Colonic mucosa (tissue), 4 donors: ENCODE data around the gene C12orf56. TPM values are rescaled to one million over a fixed set of nuclear protein-coding genes. Genes with fewer than 3 reads are reported as not detected.

Experiments
- DNase-seq: peaks from one replicate; pipeline ENCODE4 v3.0.0-alpha.2; 2020
- H3K27ac ChIP-seq: fragments of 200-600 bp; one replicate; pipeline ENCODE4 v1.8.0; 2021
- H3K27me3 ChIP-seq: fragments of 200-600 bp; one replicate; pipeline ENCODE4 v1.8.0; 2021
- H3K36me3 ChIP-seq: fragments of 200-600 bp; one replicate; pipeline ENCODE4 v1.8.0; 2021
- H3K4me1 ChIP-seq: fragments of 200-600 bp; one replicate; pipeline ENCODE4 v1.8.0; 2021; ENCODE audit warnings: mild to moderate bottlenecking
- H3K4me3 ChIP-seq: fragments of 200-600 bp; one replicate; pipeline ENCODE4 v1.8.0; 2021
- H3K9ac ChIP-seq, 2 donors: one replicate each; pipeline ENCODE4 v1.7.0; 2013; ENCODE audit warnings: control low read depth in 2 of 2, low read depth in 2 of 2, low read length in 2 of 2
- H3K9me3 ChIP-seq: fragments of 200-600 bp; one replicate; pipeline ENCODE4 v1.8.0; 2021
- intact Hi-C: fragments of 100-400 bp; cut with DNase I; formaldehyde crosslinking; loops from one replicate; pipeline ENCODE4 v1.14.1; 2022
- total RNA-seq, 2 donors: library from RNA; stranded (reverse); fragmentation: NEBNext Ultra II Directional in 1 of 2; extraction: Animal tissue kit (Norgen Biotek cat#: 25700) in 1 of 2; gene quantifications; one replicate each; pipeline ENCODE4 v1.2.1, GENCODE V29; 2021
- TF ChIP-seq, protein P1 (sequence below): fragments of 200-600 bp; IDR thresholded peaks from one replicate; pipeline ENCODE4 v1.8.0; 2022; ENCODE audit warnings: antibody characterized with exemption, mild to moderate bottlenecking
- donor health status: healthy.
- donor health status: DM: no; HTN: no; CAD: no.
- donor health status: DM: no; HTN: no; CAD: no.

Gene C12orf56
- total RNA-seq, 2 donors from 2014 or later: 0.74 to 0.77 TPM

DNA sequence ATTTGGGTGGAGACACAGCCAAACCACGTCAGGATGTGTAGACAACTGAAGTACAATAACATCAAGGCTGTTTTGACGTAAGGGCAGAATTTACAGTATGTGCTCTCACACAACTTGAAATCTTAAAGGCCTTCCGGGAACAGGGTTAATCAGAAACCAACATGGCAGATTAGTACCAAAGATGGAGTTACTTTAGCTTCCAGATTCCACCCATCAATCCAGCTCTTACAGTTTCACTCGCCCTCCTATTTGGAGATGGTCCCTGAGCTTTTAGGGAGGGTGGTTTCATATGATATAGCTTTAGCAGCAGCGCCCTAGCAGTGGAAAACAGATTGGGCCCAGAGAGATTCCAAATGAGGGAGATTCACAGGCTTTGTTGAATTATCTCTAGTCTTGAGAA lies 11.6 kb upstream of the C12orf56 start:
- H3K36me3 ChIP-seq: no peaks in the 10 kb centered on the region
- DNase-seq: no peak
- H3K27me3 ChIP-seq: no peaks in the 10 kb centered on the region
- H3K4me1 ChIP-seq: peaks cover 4% of the 10 kb centered on the region
- no peak overlapping the region for H3K27ac ChIP-seq
- H3K9ac ChIP-seq: no peak overlapping the region
- intact Hi-C loops: no loop called here
- H3K9me3 ChIP-seq: no peaks in the 10 kb centered on the region
- no peak overlapping the region for H3K4me3 ChIP-seq
- TF ChIP-seq, protein P1, sequence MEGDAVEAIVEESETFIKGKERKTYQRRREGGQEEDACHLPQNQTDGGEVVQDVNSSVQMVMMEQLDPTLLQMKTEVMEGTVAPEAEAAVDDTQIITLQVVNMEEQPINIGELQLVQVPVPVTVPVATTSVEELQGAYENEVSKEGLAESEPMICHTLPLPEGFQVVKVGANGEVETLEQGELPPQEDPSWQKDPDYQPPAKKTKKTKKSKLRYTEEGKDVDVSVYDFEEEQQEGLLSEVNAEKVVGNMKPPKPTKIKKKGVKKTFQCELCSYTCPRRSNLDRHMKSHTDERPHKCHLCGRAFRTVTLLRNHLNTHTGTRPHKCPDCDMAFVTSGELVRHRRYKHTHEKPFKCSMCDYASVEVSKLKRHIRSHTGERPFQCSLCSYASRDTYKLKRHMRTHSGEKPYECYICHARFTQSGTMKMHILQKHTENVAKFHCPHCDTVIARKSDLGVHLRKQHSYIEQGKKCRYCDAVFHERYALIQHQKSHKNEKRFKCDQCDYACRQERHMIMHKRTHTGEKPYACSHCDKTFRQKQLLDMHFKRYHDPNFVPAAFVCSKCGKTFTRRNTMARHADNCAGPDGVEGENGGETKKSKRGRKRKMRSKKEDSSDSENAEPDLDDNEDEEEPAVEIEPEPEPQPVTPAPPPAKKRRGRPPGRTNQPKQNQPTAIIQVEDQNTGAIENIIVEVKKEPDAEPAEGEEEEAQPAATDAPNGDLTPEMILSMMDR: no peak

DNA sequence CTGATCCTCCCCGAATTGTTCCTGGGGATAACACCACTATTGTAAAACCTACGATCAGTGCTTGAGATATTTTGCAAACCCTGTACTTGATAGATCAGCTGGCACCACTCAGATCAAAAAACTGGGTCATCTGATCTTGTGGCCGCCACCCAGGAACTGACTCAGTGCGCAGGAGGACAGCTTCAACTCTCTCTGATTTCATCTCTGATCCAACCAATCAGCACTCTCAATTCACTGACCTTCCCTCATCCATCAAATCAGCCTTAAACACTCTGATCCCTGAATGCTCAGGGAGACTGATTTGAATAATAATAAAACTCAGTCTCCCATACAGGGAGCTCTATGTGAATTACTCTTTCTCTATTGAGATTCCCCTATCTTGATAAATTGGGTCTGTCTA lies 9.5 kb upstream of the C12orf56 start:
- no peaks in the 10 kb centered on the region for H3K9me3 ChIP-seq
- no peaks in the 10 kb centered on the region for H3K36me3 ChIP-seq
- no peak overlapping the region for H3K4me3 ChIP-seq
- intact Hi-C loops: no loop called here
- H3K27me3 ChIP-seq: no peaks in the 10 kb centered on the region
- TF ChIP-seq, protein P1: no peak
- H3K9ac ChIP-seq: no peak overlapping the region
- H3K27ac ChIP-seq: no peak overlapping the region
- DNase-seq: no peak
- H3K4me1 ChIP-seq: no peaks in the 10 kb centered on the region

DNA sequence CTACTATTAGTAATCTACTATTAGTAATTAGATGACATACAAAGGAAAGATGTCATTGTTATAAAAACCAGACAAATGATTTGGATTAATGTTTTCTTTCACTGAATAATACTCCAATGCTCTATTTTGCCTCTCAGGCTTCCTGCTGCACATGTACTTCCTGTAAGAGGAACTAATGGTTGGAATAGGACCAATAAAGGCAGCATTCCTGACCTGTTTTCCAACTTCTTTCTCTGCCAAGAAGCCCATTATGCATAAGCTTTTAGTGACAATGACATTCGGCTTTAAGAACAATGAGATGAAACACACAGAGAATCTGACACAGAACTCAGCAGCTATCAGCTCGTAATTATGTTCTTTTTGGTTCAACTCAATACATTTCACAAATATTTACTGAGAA lies 5.2 kb upstream of the C12orf56 start:
- Histone ChIP-seq H3K27me3 (peaks cover under 1% of the 10 kb centered on the region), H3K4me3 (no peak overlapping the region), H3K27ac (no peak overlapping the region), H3K36me3 (no peaks in the 10 kb centered on the region), H3K4me1 (no peaks in the 10 kb centered on the region), H3K9me3 (no peaks in the 10 kb centered on the region), H3K9ac (no peak overlapping the region)
- TF ChIP-seq, protein P1: no peak
- DNase-seq: no peak
- intact Hi-C loops: no loop called here

DNA sequence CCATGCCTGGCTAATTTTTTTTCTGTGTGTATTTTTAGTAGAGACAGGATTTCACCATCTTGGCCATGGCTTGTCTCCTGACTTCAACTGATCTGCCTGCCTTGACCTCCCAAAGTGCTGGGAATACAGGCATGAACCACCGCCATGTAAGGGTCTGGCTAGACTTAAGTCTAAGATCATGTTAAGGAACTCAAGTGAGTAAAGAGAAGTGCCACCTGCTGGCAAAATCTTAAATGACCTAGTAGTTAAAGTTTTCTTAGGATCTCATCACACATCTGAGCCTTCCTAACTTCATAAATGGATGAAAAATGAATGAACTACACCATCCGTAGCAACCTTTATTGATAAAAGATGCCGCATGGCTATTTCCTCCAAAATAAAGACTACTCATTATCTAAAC lies 1.7 kb upstream of the C12orf56 start:
- Histone ChIP-seq H3K36me3 (no peaks in the 10 kb centered on the region), H3K4me3 (no peak overlapping the region), H3K4me1 (no peaks in the 10 kb centered on the region), H3K27ac (no peak overlapping the region), H3K9ac (no peak overlapping the region), H3K27me3 (peaks cover 12% of the 10 kb centered on the region), H3K9me3 (no peaks in the 10 kb centered on the region)
- intact Hi-C loops: no loop called here
- DNase-seq: no peak
- TF ChIP-seq, protein P1: no peak

DNA sequence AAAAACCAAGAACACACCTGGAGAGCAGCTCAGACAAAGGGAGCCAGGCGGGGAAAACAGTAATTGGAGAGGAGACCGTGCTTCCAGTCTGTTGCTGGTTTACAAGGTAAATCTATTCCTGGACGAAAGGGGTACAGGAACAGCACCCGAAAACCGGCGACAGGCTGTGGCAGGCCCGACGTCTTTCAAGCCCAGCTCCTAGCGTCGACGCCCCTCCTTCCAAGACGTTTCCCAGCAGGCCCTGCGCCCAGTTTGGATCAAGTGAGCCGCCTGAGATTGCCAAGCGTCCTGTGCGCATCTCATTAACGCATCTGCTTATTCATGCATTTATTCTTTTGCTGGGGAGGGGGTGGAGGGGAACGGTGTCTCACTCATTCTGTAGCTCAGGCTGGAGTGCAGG lies 1.4 kb downstream of the C12orf56 start:
- no peak overlapping the region for H3K4me3 ChIP-seq
- DNase-seq: no peak
- no peaks in the 10 kb centered on the region for H3K4me1 ChIP-seq
- H3K9ac ChIP-seq: no peak overlapping the region
- H3K9me3 ChIP-seq: no peaks in the 10 kb centered on the region
- intact Hi-C loops: no loop called here
- TF ChIP-seq, protein P1: no peak
- H3K36me3 ChIP-seq: no peaks in the 10 kb centered on the region
- H3K27ac ChIP-seq: no peak overlapping the region
- peaks cover 12% of the 10 kb centered on the region for H3K27me3 ChIP-seq
